WTC11 (cell line): ENCODE measurements around the gene ANTKMT. TPM values are rescaled to one million over a fixed set of nuclear protein-coding genes. Genes with fewer than 3 reads are reported as not detected.
A peak's percentile ranks its signal among the peaks of the same experiment; 100 is the strongest.

Experiments
- ATAC-seq: fragments of 200-7000 bp; cut with Tn5 transposase; 2 replicates; pipeline ENCODE4 v1.10.0; 2021; ENCODE audit warnings: mild to moderate bottlenecking, moderate library complexity
- CTCF ChIA-PET: fragments of 300-600 bp; sonication (Branson Sonifier 250); formaldehyde crosslinking; loops from one replicate; lab custom pipeline; 2021; ENCODE audit warnings: antibody characterized with exemption; lab: Charles Lee
- POLR2A ChIA-PET: fragments of 350-600 bp; sonication (Branson Sonifier 250); formaldehyde crosslinking; loops from one replicate; lab custom pipeline; 2021; ENCODE audit warnings: antibody characterized with exemption; lab: Charles Lee
- DNase-seq: peaks from one replicate; pipeline ENCODE4 v3.0.0; 2021; ENCODE audit warnings: low spot score
- H3K27ac Mint-ChIP-seq: 2 replicates; pipeline ENCODE4 v1.8.0; 2021; ENCODE audit warnings: mixed read lengths
- H3K27me3 Mint-ChIP-seq: 2 replicates; pipeline ENCODE4 v1.8.0; 2021; ENCODE audit warnings: low read depth, mild to moderate bottlenecking, moderate library complexity, mixed read lengths
- H3K36me3 Mint-ChIP-seq: 2 replicates; pipeline ENCODE4 v1.8.0; 2021; ENCODE audit warnings: mixed read lengths
- H3K4me1 Mint-ChIP-seq: 2 replicates; pipeline ENCODE4 v1.8.0; 2022; ENCODE audit warnings: mixed read lengths
- H3K4me3 Mint-ChIP-seq: 2 replicates; pipeline ENCODE4 v1.8.0; 2021; ENCODE audit warnings: mild to moderate bottlenecking, moderate library complexity, mixed read lengths
- H3K9me3 Mint-ChIP-seq: 2 replicates; pipeline ENCODE4 v1.8.0; 2021; ENCODE audit warnings: mixed read lengths
- ATF2 ChIP-seq: sonication (generic); formaldehyde crosslinking; IDR thresholded peaks from 2 replicates; pipeline ENCODE4 v1.8.1; 2022; ENCODE audit warnings: low read depth, missing genetic modification reagents, borderline replicate concordance
- ELF4 ChIP-seq: sonication (generic); formaldehyde crosslinking; IDR thresholded peaks from 2 replicates; pipeline ENCODE4 v1.8.1; 2022; ENCODE audit warnings: low read depth, mild to moderate bottlenecking, moderate library complexity, missing genetic modification reagents
- EMX1 ChIP-seq: fragments of 250-450 bp; sonication (Bioruptor Pico); IDR thresholded peaks from 2 replicates; pipeline ENCODE4 v1.8.0; 2021; ENCODE audit warnings: mild to moderate bottlenecking
- MAX ChIP-seq: sonication (generic); formaldehyde crosslinking; IDR thresholded peaks from 2 replicates; pipeline ENCODE4 v1.8.0; 2022; ENCODE audit warnings: mild to moderate bottlenecking, missing genetic modification reagents
- NFE2L1 ChIP-seq: sonication (generic); formaldehyde crosslinking; IDR thresholded peaks from 2 replicates; pipeline ENCODE4 v1.8.1; 2023; ENCODE audit warnings: missing genetic modification reagents
- NR1H2 ChIP-seq: sonication (generic); formaldehyde crosslinking; IDR thresholded peaks from 2 replicates; pipeline ENCODE4 v1.9.0; 2021; ENCODE audit warnings: mild to moderate bottlenecking, moderate library complexity, missing genetic modification reagents
- PRRX2 ChIP-seq: fragments of 250-450 bp; sonication (Bioruptor Pico); IDR thresholded peaks from 2 replicates; pipeline ENCODE4 v1.8.0; 2021; ENCODE audit warnings: mild to moderate bottlenecking
- SMAD4 ChIP-seq: sonication (generic); formaldehyde crosslinking; IDR thresholded peaks from 2 replicates; pipeline ENCODE4 v1.8.0; 2022; ENCODE audit warnings: mild to moderate bottlenecking, missing genetic modification reagents
- SOX15 ChIP-seq: fragments of 250-450 bp; sonication (Bioruptor Pico); IDR thresholded peaks from 2 replicates; pipeline ENCODE4 v1.9.0; 2021; ENCODE audit warnings: mild to moderate bottlenecking
- SP1 ChIP-seq: sonication (generic); formaldehyde crosslinking; conservative IDR thresholded peaks from 2 replicates; pipeline ENCODE4 v1.8.1; 2022; ENCODE audit warnings: missing genetic modification reagents
- TCF7 ChIP-seq: sonication (generic); formaldehyde crosslinking; IDR thresholded peaks from 2 replicates; pipeline ENCODE4 v1.8.0; 2022; ENCODE audit warnings: mild to moderate bottlenecking, low read depth, missing genetic modification reagents, moderate library complexity
- TEAD4 ChIP-seq: sonication (generic); formaldehyde crosslinking; IDR thresholded peaks from 2 replicates; pipeline ENCODE4 v1.8.0; 2022; ENCODE audit warnings: mild to moderate bottlenecking, missing genetic modification reagents
- USF1 ChIP-seq: sonication (generic); formaldehyde crosslinking; IDR thresholded peaks from 2 replicates; pipeline ENCODE4 v1.8.0; 2022; ENCODE audit warnings: mild to moderate bottlenecking, missing genetic modification reagents
- ZNF317 ChIP-seq: sonication (generic); formaldehyde crosslinking; IDR thresholded peaks from 2 replicates; pipeline ENCODE4 v1.8.1; 2023; ENCODE audit warnings: low read depth, mild to moderate bottlenecking, moderate library complexity, missing genetic modification reagents, borderline replicate concordance
- ZNF396 ChIP-seq: fragments of 250-450 bp; sonication (Bioruptor Pico); IDR thresholded peaks from 2 replicates; pipeline ENCODE4 v1.8.0; 2021; ENCODE audit warnings: mild to moderate bottlenecking, moderate library complexity, borderline replicate concordance
- ZNF416 ChIP-seq: fragments of 250-450 bp; sonication (Bioruptor Pico); IDR thresholded peaks from 2 replicates; pipeline ENCODE4 v1.9.0; 2021; ENCODE audit warnings: mild to moderate bottlenecking, inconsistent platforms
- total RNA-seq: library from RNA; stranded (reverse); gene quantifications from 3 replicates; pipeline ENCODE4 v1.2.3, GENCODE V29; 2021
- TF ChIP-seq, protein P1 (sequence below): sonication (generic); formaldehyde crosslinking; IDR thresholded peaks from 2 replicates; pipeline ENCODE4 v1.8.1; 2023; ENCODE audit warnings: mild to moderate bottlenecking, missing genetic modification reagents
- TF ChIP-seq, protein P2 (sequence below): fragments of 200-600 bp; IDR thresholded peaks from 2 replicates; pipeline ENCODE4 v1.8.0; 2022; ENCODE audit warnings: antibody characterized with exemption
- TF ChIP-seq, protein P3 (sequence below): sonication (generic); formaldehyde crosslinking; IDR thresholded peaks from 2 replicates; pipeline ENCODE4 v1.8.1; 2022; ENCODE audit warnings: mild to moderate bottlenecking, moderate library complexity, missing genetic modification reagents
- TF ChIP-seq, protein P4 (sequence below): fragments of 250-450 bp; sonication (Bioruptor Pico); IDR thresholded peaks from 2 replicates; pipeline ENCODE4 v1.9.0; 2021; ENCODE audit warnings: moderate library complexity, mild to moderate bottlenecking, inconsistent platforms, borderline replicate concordance

ANTKMT gene
- total RNA-seq, 1 experiment from 2014 or later = 40.6 TPM

- TF ChIP-seq, protein P1, sequence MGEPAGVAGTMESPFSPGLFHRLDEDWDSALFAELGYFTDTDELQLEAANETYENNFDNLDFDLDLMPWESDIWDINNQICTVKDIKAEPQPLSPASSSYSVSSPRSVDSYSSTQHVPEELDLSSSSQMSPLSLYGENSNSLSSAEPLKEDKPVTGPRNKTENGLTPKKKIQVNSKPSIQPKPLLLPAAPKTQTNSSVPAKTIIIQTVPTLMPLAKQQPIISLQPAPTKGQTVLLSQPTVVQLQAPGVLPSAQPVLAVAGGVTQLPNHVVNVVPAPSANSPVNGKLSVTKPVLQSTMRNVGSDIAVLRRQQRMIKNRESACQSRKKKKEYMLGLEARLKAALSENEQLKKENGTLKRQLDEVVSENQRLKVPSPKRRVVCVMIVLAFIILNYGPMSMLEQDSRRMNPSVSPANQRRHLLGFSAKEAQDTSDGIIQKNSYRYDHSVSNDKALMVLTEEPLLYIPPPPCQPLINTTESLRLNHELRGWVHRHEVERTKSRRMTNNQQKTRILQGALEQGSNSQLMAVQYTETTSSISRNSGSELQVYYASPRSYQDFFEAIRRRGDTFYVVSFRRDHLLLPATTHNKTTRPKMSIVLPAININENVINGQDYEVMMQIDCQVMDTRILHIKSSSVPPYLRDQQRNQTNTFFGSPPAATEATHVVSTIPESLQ (CRISPR knock-in tag) = no peak
These were observed 35.8 kb upstream of the ANTKMT start (continued) for GRCh38 chr16:684961-685696.

- H3K36me3 Mint-ChIP-seq = peaks cover 24% of the 10 kb centered on the region
- ATAC-seq = peak; percentile 6; the same call in 1 of the 2 replicates
- no peaks in the 10 kb centered on the region for H3K9me3 Mint-ChIP-seq
- DNase-seq = peak; percentile 70
- H3K27me3 Mint-ChIP-seq = peaks cover 5% of the 10 kb centered on the region; the same call in 1 of the 2 replicates
- CTCF ChIA-PET = interaction anchor here (0.7 to 1.7 kb wide), 13 partner anchors 9 to 169 kb away, joined by 3 to 12 read pairs (median 4); partner anchors contain the start of genes CHTF18, RHBDL1, RHOT2 and RPUSD1
- H3K4me1 Mint-ChIP-seq = peaks cover 20% of the 10 kb centered on the region
- TF ChIP-seq ZNF396 (CRISPR knock-in tag) = no peak
- TF ChIP-seq, protein P2, sequence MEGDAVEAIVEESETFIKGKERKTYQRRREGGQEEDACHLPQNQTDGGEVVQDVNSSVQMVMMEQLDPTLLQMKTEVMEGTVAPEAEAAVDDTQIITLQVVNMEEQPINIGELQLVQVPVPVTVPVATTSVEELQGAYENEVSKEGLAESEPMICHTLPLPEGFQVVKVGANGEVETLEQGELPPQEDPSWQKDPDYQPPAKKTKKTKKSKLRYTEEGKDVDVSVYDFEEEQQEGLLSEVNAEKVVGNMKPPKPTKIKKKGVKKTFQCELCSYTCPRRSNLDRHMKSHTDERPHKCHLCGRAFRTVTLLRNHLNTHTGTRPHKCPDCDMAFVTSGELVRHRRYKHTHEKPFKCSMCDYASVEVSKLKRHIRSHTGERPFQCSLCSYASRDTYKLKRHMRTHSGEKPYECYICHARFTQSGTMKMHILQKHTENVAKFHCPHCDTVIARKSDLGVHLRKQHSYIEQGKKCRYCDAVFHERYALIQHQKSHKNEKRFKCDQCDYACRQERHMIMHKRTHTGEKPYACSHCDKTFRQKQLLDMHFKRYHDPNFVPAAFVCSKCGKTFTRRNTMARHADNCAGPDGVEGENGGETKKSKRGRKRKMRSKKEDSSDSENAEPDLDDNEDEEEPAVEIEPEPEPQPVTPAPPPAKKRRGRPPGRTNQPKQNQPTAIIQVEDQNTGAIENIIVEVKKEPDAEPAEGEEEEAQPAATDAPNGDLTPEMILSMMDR = peak; percentile 60
- POLR2A ChIA-PET = no interaction called here
- H3K27ac Mint-ChIP-seq = peak overlapping the region; percentile 65
- peak overlapping the region; percentile 39 for H3K4me3 Mint-ChIP-seq
These were observed 35.0 kb upstream of the ANTKMT start for GRCh38 chr16:685967-686366.

DNA sequence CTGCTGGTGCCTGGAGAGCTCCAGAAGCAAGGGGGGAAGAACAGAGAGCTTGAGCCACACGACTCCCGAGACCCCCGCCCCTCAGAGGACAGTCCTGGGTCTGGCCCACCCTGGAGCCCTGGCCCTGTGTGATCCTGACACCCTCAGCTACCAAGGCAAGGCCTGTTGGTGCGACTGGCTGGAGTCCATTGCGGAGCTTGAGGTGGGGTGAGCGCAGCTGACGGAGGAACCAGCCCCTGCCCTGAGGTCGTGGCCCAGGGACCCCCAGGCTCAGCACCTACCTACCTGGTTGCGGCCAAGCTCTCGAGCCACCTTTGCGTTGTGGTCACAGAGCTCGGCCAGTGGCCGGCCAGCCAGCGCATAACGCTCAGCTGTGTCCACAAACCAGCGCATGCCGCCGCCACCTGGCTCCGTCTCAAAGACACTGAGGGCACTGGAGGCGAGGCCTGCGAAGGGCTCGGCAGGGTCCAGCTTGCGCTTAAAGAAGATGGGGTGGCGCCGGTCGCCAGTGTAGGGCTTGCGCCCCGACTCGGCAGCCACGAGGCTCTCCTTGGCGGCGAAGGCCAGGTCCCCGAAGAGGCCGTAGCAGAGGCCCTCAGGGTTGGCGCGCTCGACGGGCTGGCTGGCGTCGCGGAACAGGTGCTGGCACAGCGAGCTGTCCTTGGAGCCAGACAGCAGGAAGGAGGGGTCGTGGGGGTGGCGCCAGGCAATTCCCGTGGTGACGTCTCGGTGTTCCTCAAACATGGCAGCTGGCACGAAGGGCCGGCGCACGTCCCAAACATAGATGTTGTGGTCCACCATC is 34.3 kb upstream of the ANTKMT start:
- Mint-ChIP-seq H3K27ac (no peak overlapping the region), H3K9me3 (no peaks in the 10 kb centered on the region), H3K4me1 (peaks cover 13% of the 10 kb centered on the region), H3K27me3 (peaks cover 9% of the 10 kb centered on the region), H3K36me3 (peaks cover 17% of the 10 kb centered on the region), H3K4me3 (no peak overlapping the region)
- CTCF ChIA-PET = interaction anchor here (0.7 to 1.7 kb wide), 12 partner anchors 8 to 168 kb away, joined by 3 to 12 read pairs (median 4); partner anchors contain the start of genes CHTF18, RHBDL1, RHOT2 and RPUSD1
- ATAC-seq = no peak
- no peak for DNase-seq
- POLR2A ChIA-PET = no interaction called here
- TF ChIP-seq, protein P3, sequence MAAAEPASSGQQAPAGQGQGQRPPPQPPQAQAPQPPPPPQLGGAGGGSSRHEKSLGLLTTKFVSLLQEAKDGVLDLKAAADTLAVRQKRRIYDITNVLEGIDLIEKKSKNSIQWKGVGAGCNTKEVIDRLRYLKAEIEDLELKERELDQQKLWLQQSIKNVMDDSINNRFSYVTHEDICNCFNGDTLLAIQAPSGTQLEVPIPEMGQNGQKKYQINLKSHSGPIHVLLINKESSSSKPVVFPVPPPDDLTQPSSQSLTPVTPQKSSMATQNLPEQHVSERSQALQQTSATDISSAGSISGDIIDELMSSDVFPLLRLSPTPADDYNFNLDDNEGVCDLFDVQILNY (CRISPR knock-in tag) = no peak
- TF ChIP-seq SP1 (CRISPR knock-in tag) = no peak
- TF ChIP-seq NR1H2 (CRISPR knock-in tag) = no peak
- no peak for TF ChIP-seq SOX15 (CRISPR knock-in tag)
- TF ChIP-seq ELF4 (CRISPR knock-in tag) = no peak
- no peak for TF ChIP-seq ZNF317
- TF ChIP-seq TEAD4 (CRISPR knock-in tag) = no peak
- TF ChIP-seq PRRX2 (CRISPR knock-in tag) = no peak
- TF ChIP-seq SMAD4 (CRISPR knock-in tag) = no peak
- TF ChIP-seq TCF7 (CRISPR knock-in tag) = no peak

DNA sequence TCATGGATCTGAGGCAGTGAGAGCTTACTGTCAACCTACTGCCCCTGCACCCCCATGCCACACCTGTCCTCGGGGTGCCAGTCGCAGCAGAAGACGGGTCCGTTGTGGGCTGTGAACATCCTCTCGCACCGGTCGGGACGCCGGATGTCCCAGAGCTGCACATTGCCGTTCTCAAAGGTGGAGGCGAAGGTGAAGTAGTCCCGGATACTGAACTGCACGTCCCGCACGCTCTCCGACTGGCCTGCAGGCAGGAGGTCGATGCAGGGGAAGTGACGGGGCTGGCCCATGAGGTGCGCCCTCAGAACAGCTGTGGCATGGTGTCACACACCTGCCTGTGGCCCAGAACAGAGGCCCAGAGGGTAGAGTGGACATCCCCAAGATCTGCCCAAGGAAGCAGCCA is 33.4 kb upstream of the ANTKMT start:
- no peak overlapping the region for H3K27ac Mint-ChIP-seq
- H3K4me3 Mint-ChIP-seq = no peak overlapping the region
- H3K36me3 Mint-ChIP-seq = peaks cover 9% of the 10 kb centered on the region
- no peaks in the 10 kb centered on the region for H3K9me3 Mint-ChIP-seq
- CTCF ChIA-PET = no interaction called here
- H3K27me3 Mint-ChIP-seq = peaks cover 17% of the 10 kb centered on the region
- peaks cover 9% of the 10 kb centered on the region for H3K4me1 Mint-ChIP-seq
- POLR2A ChIA-PET = no interaction called here
- DNase-seq (no peak), ATAC-seq (no peak)
- TF ChIP-seq EMX1 (no peak), ZNF416 (CRISPR knock-in tag) (no peak), PRRX2 (CRISPR knock-in tag) (no peak), USF1 (CRISPR knock-in tag) (no peak), ATF2 (CRISPR knock-in tag) (no peak), MAX (CRISPR knock-in tag) (no peak), NFE2L1 (CRISPR knock-in tag) (no peak)
- TF ChIP-seq, protein P4, sequence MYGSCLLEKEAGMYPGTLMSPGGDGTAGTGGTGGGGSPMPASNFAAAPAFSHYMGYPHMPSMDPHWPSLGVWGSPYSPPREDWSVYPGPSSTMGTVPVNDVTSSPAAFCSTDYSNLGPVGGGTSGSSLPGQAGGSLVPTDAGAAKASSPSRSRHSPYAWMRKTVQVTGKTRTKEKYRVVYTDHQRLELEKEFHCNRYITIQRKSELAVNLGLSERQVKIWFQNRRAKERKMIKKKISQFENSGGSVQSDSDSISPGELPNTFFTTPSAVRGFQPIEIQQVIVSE (CRISPR knock-in tag) = no peak
